Measurements from ENCODE around the gene ZNF414. TPM values are rescaled to one million over a fixed set of nuclear protein-coding genes. Genes with fewer than 3 reads are reported as not detected.

ZNF414 gene
- total and polyA plus RNA-seq, 9 of the 15 experiments (the other 6 are each of a cell fraction or from before 2014, with no cell fraction given) = 0.03 to 27.2 (median 2.2) TPM; not detected in 2

GRCh38 chr19:8532225-8532624 lies 18.3 kb upstream of the ZNF414 start:
- Histone ChIP-seq H2AFZ (ENCODE audit: low read depth, low read length) (no peak overlapping the region), H4K20me1 (replicated peaks; ENCODE audit: control insufficient read depth, insufficient read depth, low read length) (no peaks in the 10 kb centered on the region), H3K27me3 (ENCODE audit: control insufficient read depth in 2 of 2, insufficient read depth in 2 of 2, low read length in 2 of 2) (peaks cover 5 to 35% of the 10 kb centered on the region in 2 experiments; a peak in 3 of 5 replicates), H3K4me2 (ENCODE audit: insufficient read depth, low read length) (no peak overlapping the region), H3K9me3 (replicated peaks; ENCODE audit: control insufficient read depth, insufficient read depth, low read depth, low read length) (no peaks in the 10 kb centered on the region), H3K9ac (ENCODE audit: insufficient read depth in 1 of 2, low read depth in 2 of 2, low read length in 2 of 2) (no peak overlapping the region), H3K4me1 (replicated peaks in 1 of 2; ENCODE audit: control insufficient read depth in 2 of 2, insufficient read depth in 2 of 2, low read length in 2 of 2) (peaks cover 0 to 11% of the 10 kb centered on the region in 2 experiments; a peak in 2 of 5 replicates), H3K79me2 (ENCODE audit: control insufficient read depth, insufficient read depth, low read length) (no peaks in the 10 kb centered on the region), H3K27ac (ENCODE audit: extremely low read depth, low read depth, low read length) (no peak overlapping the region), H3K9me1 (ENCODE audit: control insufficient read depth, insufficient read depth, low read length) (no peaks in the 10 kb centered on the region), H3K4me3 (no peak overlapping the region), H3K36me3 (ENCODE audit: control insufficient read depth, insufficient read depth, low read length) (no peaks in the 10 kb centered on the region)
- no peak for ATAC-seq
- intact Hi-C loops (cut with micrococcal nuclease) = no loop called here
- in situ Hi-C loops (cut with MboI) = no loop called here
- no peak for DNase-seq (ENCODE audit: extremely low read depth in 1 of 4, low spot score in 3 of 4)
- FAIRE-seq = no peak
- POLR2A ChIA-PET = no interaction called here
- 39% methylated on average over 2 of the region's 2 CpGs for WGBS (ENCODE audit: insufficient coverage, low coverage, missing lambda C conversion rate)
- CTCF ChIA-PET (ENCODE audit: low intra/inter-chr PET ratio) = no interaction called here
- BruUV-seq (replicated peaks) = no TSS peak
- no peak for TF ChIP-seq PHB (CRISPR knock-in tag; IDR thresholded peaks at IDR 0.05)
- no peak for TF ChIP-seq ZFP91 (CRISPR knock-in tag; IDR thresholded peaks at IDR 0.05)
- TF ChIP-seq NBN (IDR thresholded peaks at IDR 0.05; ENCODE audit: low read depth) = no peak
- TF ChIP-seq ZNF143 (CRISPR knock-in tag; IDR thresholded peaks at IDR 0.05) = no peak
- no peak for TF ChIP-seq E4F1 (CRISPR knock-in tag; IDR thresholded peaks at IDR 0.05; ENCODE audit: borderline replicate concordance)
- no peak for TF ChIP-seq CREB1 (IDR thresholded peaks at IDR 0.05)
- no peak for TF ChIP-seq CREB1 (CRISPR knock-in tag; IDR thresholded peaks at IDR 0.05)
- TF ChIP-seq STAT6 (CRISPR knock-in tag; IDR thresholded peaks at IDR 0.05) = no peak
- no peak for TF ChIP-seq SP2 (IDR thresholded peaks at IDR 0.05; ENCODE audit: extremely low read depth, low read depth, low read length, poor library complexity, severe bottlenecking)
- no peak for TF ChIP-seq BDP1 (IDR thresholded peaks at IDR 0.05; ENCODE audit: insufficient read depth, insufficient read length)
- TF ChIP-seq MAFG (tag; conservative IDR thresholded peaks at IDR 0.05) = no peak
- no peak for TF ChIP-seq TAF9B (IDR thresholded peaks at IDR 0.05; ENCODE audit: partially characterized antibody)
- TF ChIP-seq ZNF507 (tag; conservative IDR thresholded peaks at IDR 0.05) = no peak
- no peak for TF ChIP-seq PKNOX1 (IDR thresholded peaks at IDR 0.05)
- no peak for TF ChIP-seq ZBTB43 (CRISPR knock-in tag; IDR thresholded peaks at IDR 0.05)

All from K562 (cell line).